GM19395 (cell line): ENCODE data around the gene JMY.

ENCODE experiments used
- ATAC-seq: cut with Tn5 transposase; IDR thresholded peaks from one replicate; pipeline ENCODE4 v1.9.1; 2021; ENCODE audit warnings: mild to moderate bottlenecking, moderate library complexity; ENCODE audit not compliant: unreplicated experiment

JMY gene

GRCh38 chr5:79287380-79287779 lies 51.4 kb downstream of the JMY start:
- ATAC-seq: no peak

GRCh38 chr5:79287907-79288306 lies 52.0 kb downstream of the JMY start:
- no peak for ATAC-seq

DNA sequence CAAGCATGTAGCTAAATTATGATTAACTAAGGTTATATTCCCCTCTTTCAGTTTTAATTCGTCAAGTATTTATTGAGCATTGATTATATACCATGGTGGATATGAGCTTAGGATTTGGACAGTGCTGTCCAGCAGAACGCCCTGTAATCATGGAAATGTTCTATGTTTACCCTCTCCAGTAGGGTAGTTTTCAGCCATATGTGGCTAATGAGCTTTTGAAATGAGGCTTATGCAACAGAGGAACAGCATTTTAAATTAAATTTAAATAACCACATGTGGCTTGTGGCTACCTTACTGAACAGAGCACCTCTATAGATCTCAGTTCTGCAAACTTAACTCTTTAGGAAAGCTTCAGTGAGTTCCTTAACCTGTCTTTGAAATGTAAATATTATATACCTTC lies 59.1 kb downstream of the JMY start:
- ATAC-seq: no peak

DNA sequence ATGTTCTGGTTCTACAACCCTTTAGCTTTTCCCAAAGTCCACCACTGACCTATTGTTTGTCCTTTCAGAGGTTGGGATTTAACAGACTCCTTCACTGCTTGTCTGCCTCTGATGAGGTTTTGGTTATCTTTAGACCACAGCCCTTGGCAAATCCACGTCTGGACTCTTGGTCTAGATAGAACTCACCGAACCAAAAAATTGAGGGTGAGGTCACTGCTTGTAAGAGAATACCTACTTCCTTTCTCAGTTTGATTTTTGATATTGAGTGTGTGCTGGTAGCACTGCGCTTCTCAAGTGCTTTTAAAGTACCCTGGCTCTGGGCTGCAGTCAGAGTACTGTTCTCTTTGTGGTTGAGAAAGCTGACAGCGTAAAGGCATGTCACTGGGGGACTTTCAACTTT lies 61.7 kb downstream of the JMY start:
- ATAC-seq: no peak

DNA sequence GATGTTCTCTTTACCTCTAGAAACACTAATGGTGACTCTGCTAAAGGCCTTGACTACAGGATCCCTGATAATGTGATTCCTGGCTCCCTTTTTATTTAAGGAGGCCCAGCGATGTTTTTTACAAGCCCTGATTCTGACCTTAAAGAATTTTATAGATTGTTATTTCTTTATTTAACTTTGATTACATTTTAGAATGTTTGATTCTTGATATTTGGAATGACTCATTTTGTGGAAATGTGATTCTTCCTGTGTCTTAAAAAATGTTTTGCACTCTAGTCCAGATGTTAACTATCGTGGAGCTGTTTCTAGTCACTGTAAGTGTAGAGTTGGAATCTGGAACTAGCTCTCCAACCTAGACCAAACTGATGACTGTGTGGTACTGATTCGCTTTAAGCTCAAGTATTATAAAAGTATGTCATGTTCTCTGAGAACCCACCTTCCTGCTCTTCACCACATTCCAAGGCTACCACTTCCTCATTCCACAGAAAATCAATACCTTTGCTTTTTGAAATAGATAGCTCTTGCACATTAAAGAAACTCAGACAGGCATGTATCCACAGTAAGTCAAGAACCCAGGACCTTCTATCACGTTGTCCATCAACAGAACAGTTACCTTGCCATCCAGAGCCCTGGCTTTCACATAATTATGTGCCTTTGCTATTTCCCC lies 65.2 kb downstream of the JMY start:
- no peak for ATAC-seq

DNA sequence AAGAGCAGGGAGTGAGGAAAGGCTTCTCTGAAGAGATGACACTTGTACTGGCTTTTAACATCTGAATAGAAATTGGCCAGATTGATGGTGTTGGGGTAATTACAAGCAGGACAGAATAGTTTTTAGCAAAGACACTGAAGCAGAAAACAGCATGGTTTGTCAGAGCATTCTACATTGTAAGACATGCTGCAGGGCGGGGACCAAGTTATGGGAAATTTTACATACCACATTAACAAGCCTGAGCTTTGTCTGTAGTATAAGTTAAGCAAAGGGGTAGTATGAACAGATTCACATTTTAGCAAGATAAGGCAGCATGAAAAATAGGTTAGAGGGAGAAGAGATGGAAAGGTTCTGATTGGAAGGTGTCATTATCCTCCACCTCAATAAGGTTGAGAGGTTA lies 66.5 kb downstream of the JMY start:
- ATAC-seq: no peak

GRCh38 chr5:79305706-79306105 lies 69.8 kb downstream of the JMY start:
- no peak for ATAC-seq

GRCh38 chr5:79318935-79319614 lies 83.1 kb downstream of the JMY start:
- ATAC-seq: no peak

- no peak for ATAC-seq
Measured at GRCh38 chr5:79329453-79329852, 93.5 kb downstream of the JMY start.

GRCh38 chr5:79330071-79330470 lies 94.1 kb downstream of the JMY start:
- ATAC-seq: no peak

DNA sequence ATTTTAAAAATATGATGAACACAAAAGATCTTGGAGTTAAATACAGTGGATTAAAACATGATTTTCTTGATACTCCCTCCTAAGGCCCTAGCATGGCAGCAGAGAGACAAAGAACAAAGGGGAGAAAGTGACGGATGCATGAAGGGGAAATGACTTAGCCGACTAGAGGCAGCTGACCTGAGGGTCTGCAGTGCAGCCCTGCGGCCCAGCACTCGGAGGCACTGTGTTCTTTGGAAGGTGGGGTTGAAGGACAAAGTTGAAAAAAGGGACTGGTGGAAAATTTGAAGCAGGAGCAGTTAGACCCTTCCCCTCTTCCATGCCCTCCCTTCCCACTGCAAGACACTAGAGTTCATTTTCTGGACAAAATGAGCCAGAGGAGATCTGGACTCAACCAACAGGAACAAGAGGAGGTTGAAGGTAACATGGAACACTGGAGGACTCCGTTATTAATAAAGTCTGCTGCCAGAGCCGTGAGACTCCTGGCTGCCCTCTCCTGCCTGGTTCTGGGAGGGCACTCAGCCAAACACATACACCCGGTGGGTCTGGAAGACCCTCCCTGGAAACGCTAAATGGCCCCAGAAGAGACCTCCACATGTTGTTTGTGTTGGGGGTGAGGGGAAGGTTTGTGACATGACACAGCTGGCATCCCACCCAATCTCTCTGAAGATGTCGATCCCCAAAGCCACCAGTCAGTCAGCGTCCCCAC lies 98.1 kb downstream of the JMY start:
- ATAC-seq: no peak

- no peak for ATAC-seq
Measured at GRCh38 chr5:79346420-79346824, 110.5 kb downstream of the JMY start.

- no peak for ATAC-seq
Measured at GRCh38 chr5:79349047-79349446, 113.1 kb downstream of the JMY start.

- no peak for ATAC-seq
Measured at GRCh38 chr5:79349881-79350280, 114.0 kb downstream of the JMY start.

DNA sequence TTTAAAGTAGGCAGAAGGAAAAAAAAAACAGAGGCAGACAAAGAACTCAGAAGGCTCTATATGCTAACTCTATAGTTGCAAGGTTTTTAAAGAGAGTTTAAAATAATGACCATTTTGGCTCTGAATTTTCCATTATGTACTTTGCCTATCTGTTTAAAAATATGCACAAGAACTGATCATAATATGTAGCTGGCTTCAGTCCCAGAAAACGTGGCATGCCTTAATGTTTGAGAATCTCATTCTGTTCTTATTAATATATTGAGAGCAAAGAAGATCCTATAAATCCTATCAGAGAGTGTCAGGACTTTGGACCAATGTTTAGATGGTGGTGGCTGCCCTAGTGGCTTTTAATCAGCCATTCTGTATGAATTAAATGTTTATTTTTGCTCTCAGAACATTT lies 121.5 kb downstream of the JMY start:
- no peak for ATAC-seq
